GM12891 (cell line): Measurements from ENCODE around the gene APCDD1. TPM values are rescaled to one million over a fixed set of nuclear protein-coding genes. Genes with fewer than 3 reads are reported as not detected.
A peak's percentile ranks its signal among the peaks of the same experiment; 100 is the strongest.

Source experiments
- DNase-seq: peaks from one replicate; pipeline ENCODE4 v3.0.0; 2011; ENCODE audit warnings: low spot score; ENCODE audit not compliant: insufficient read length
- FAIRE-seq: peaks from 2 replicates; lab custom pipeline; 2011; peaks lifted over from hg19 to GRCh38; lab: Jason Lieb, UNC
- PAX5 ChIP-seq: IDR thresholded peaks from 2 replicates; pipeline ENCODE4 v1.6.1; 2011; ENCODE audit warnings: low read length, moderate library complexity, mild to moderate bottlenecking; ENCODE audit not compliant: insufficient read depth, severe bottlenecking
- POLR2A ChIP-seq: IDR thresholded peaks from 2 replicates; pipeline ENCODE4 v1.6.1; 2011; ENCODE audit warnings: low read depth, low read length, control low read depth
- POLR2AphosphoS5 ChIP-seq: IDR thresholded peaks from 2 replicates; pipeline ENCODE4 v1.6.1; 2011; ENCODE audit warnings: low read depth, low read length, control low read depth
- POU2F2 ChIP-seq: IDR thresholded peaks from 2 replicates; pipeline ENCODE4 v1.6.1; 2011; ENCODE audit warnings: low read depth, mild to moderate bottlenecking, control low read depth, low read length, moderate library complexity
- SPI1 ChIP-seq: IDR thresholded peaks from 2 replicates; pipeline ENCODE4 v1.6.1; 2011; ENCODE audit warnings: low read depth, low read length, control low read depth
- TAF1 ChIP-seq: IDR thresholded peaks from 2 replicates; pipeline ENCODE4 v1.6.1; 2011; ENCODE audit warnings: low read depth, low read length, control low read depth
- polyA plus RNA-seq: library from polyadenylated mRNA; unstranded; fragments of >200 nt; gene quantifications from one replicate; pipeline ENCODE4 v1.2.1, GENCODE V29; 2012; ENCODE audit warnings: low read depth, missing spikeins, inconsistent platforms; ENCODE audit not compliant: missing spikeins

APCDD1 gene
- polyA plus RNA-seq = not detected

- FAIRE-seq (no peak), DNase-seq (no peak)
- TF ChIP-seq POLR2A (no peak), TAF1 (no peak), POU2F2 (no peak), SPI1 (no peak), POLR2AphosphoS5 (no peak), PAX5 (no peak)
These were observed at the start of gene APCDD1 for GRCh38 chr18:10453806-10454680. Gene APCDD1, plus strand, starts transcription at chr18:10454635. Its CDS starts 347 bp downstream, at chr18:10454982.

DNA sequence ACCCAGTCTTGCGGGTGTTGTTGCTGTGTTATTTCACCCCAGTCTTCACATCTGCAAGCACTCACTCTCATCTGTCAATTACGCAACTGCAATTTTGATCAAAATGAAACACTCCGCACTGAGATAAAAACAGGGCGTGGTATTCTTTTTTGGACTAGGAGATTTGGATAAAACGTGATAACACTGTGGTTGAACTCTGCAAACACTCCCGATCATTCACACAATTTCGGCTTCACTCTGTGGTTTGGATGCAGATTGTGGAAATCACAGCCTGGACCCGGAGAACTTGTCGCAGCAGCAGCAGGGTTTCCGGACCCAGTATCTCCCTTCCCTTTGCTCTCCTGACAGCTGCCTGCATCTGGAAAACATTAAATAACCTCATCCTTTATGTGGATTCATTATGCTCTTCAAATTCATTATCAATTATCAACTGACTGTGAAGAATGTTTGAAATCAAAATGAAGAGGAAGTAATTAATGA, 49.4 kb upstream of the APCDD1 start:
- TF ChIP-seq POLR2A (no peak), TAF1 (no peak), POU2F2 (no peak), SPI1 (no peak), POLR2AphosphoS5 (no peak), PAX5 (no peak)
- no peak for FAIRE-seq
- no peak for DNase-seq

GRCh38 chr18:10405816-10406663, 48.4 kb upstream of the APCDD1 start:
- DNase-seq = no peak
- no peak for FAIRE-seq
- TF ChIP-seq PAX5 (no peak), POLR2AphosphoS5 (no peak), POU2F2 (no peak), TAF1 (no peak), POLR2A (no peak), SPI1 (no peak)

DNA sequence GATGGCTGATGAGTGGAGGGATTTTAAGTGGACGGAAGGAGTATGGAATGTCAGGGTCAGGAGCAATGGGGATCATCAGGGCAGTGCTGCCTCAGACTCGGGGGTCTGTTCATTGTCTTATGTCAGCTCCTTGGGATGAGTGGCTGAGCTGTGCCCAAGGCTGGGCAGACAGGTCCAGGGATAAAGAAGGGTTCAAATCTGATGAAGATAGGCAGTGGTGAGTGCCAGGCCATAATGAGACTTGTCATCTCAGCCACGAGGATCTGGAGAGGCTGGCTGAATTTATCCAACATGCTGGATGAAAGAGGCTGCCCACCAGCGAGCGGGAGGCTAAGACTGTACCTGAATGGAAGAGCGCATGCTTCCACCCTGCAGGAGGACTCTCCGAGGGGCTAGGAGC, 46.3 kb upstream of the APCDD1 start:
- FAIRE-seq (no peak), DNase-seq (no peak)
- TF ChIP-seq POU2F2 (no peak), TAF1 (no peak), POLR2AphosphoS5 (no peak), PAX5 (no peak), POLR2A (no peak)

- no peak for DNase-seq
- TF ChIP-seq POU2F2 (no peak), POLR2AphosphoS5 (no peak), PAX5 (no peak), TAF1 (no peak), POLR2A (no peak), SPI1 (no peak)
- FAIRE-seq = no peak
These were observed 45.4 kb upstream of the APCDD1 start for GRCh38 chr18:10409041-10409440.

- FAIRE-seq (no peak), DNase-seq (no peak)
- TF ChIP-seq POU2F2 = no peak
- TF ChIP-seq POLR2AphosphoS5 = no peak
- no peak for TF ChIP-seq POLR2A
- TF ChIP-seq SPI1 = no peak
- no peak for TF ChIP-seq TAF1
- TF ChIP-seq PAX5 = no peak
These were observed 43.7 kb upstream of the APCDD1 start for GRCh38 chr18:10410472-10411308.

- FAIRE-seq = no peak
- TF ChIP-seq POU2F2 (no peak), SPI1 (no peak), POLR2A (no peak), TAF1 (no peak), POLR2AphosphoS5 (no peak), PAX5 (no peak)
- DNase-seq = no peak
These were observed 41.5 kb upstream of the APCDD1 start for GRCh38 chr18:10412933-10413332.

GRCh38 chr18:10413722-10414121, 40.7 kb upstream of the APCDD1 start:
- DNase-seq (no peak), FAIRE-seq (no peak)
- no peak for TF ChIP-seq TAF1
- no peak for TF ChIP-seq PAX5
- TF ChIP-seq POU2F2 = no peak
- no peak for TF ChIP-seq POLR2AphosphoS5
- TF ChIP-seq SPI1 = peak; percentile 59
- no peak for TF ChIP-seq POLR2A
